Neural crest cell (in vitro differentiated cells): ENCODE measurements around the gene TPP2. TPM values are rescaled to one million over a fixed set of nuclear protein-coding genes. Genes with fewer than 3 reads are reported as not detected.

Source experiments
- DNase-seq: peaks from one replicate; pipeline ENCODE4 v3.0.0; 2021; ENCODE audit warnings: low read depth, mixed read lengths, low spot score
- H3K27ac Mint-ChIP-seq: one replicate; pipeline ENCODE4 v1.8.0; 2021; ENCODE audit warnings: mild to moderate bottlenecking, mixed read lengths; ENCODE audit not compliant: unreplicated experiment
- H3K27me3 Mint-ChIP-seq: 2 replicates; pipeline ENCODE4 v1.8.0; 2021; ENCODE audit warnings: low read depth, mild to moderate bottlenecking, mixed read lengths
- H3K36me3 Mint-ChIP-seq: 2 replicates; pipeline ENCODE4 v1.8.0; 2021; ENCODE audit warnings: low read depth, mild to moderate bottlenecking, mixed read lengths
- H3K4me1 Mint-ChIP-seq: 2 replicates; pipeline ENCODE4 v1.8.0; 2021; ENCODE audit warnings: mixed read lengths
- H3K4me3 Mint-ChIP-seq: one replicate; pipeline ENCODE4 v1.8.0; 2021; ENCODE audit warnings: mild to moderate bottlenecking, mixed read lengths
- H3K9me3 Mint-ChIP-seq: 2 replicates; pipeline ENCODE4 v1.8.0; 2021; ENCODE audit warnings: mixed read lengths
- CTCF ChIP-seq: fragments of 200-600 bp; sonication (generic); conservative IDR thresholded peaks from 2 replicates; pipeline ENCODE4 v1.5.0; 2021; ENCODE audit warnings: antibody characterized with exemption, mild to moderate bottlenecking
- total RNA-seq: library from RNA; stranded (reverse); gene quantifications from 2 replicates; pipeline ENCODE4 v1.2.1, GENCODE V29; 2021

TPP2 gene
- total RNA-seq, 1 donor from 2014 or later = 62.7 TPM

- Mint-ChIP-seq H3K4me3 (no peak overlapping the region), H3K4me1 (no peaks in the 10 kb centered on the region), H3K36me3 (no peaks in the 10 kb centered on the region), H3K9me3 (peaks cover 3% of the 10 kb centered on the region), H3K27me3 (peaks cover 2% of the 10 kb centered on the region), H3K27ac (no peak overlapping the region)
- no peak for TF ChIP-seq CTCF
- DNase-seq = no peak
Observed at GRCh38 chr13:102708991-102709390, 112.2 kb downstream of the TPP2 start.

GRCh38 chr13:102709536-102709935 lies 112.8 kb downstream of the TPP2 start:
- no peak overlapping the region for H3K4me3 Mint-ChIP-seq
- no peaks in the 10 kb centered on the region for H3K4me1 Mint-ChIP-seq
- H3K27ac Mint-ChIP-seq = no peak overlapping the region
- TF ChIP-seq CTCF = no peak
- no peaks in the 10 kb centered on the region for H3K36me3 Mint-ChIP-seq
- peaks cover 2% of the 10 kb centered on the region for H3K27me3 Mint-ChIP-seq
- peaks cover 3% of the 10 kb centered on the region for H3K9me3 Mint-ChIP-seq
- no peak for DNase-seq

- TF ChIP-seq CTCF = no peak
- Mint-ChIP-seq H3K4me3 (no peak overlapping the region), H3K4me1 (no peaks in the 10 kb centered on the region), H3K36me3 (no peaks in the 10 kb centered on the region), H3K27me3 (peaks cover 2% of the 10 kb centered on the region), H3K27ac (no peak overlapping the region), H3K9me3 (peaks cover 3% of the 10 kb centered on the region)
- no peak for DNase-seq
Observed at GRCh38 chr13:102710261-102710679, 113.5 kb downstream of the TPP2 start.

GRCh38 chr13:102715447-102715846 lies 118.7 kb downstream of the TPP2 start:
- no peak overlapping the region for H3K4me3 Mint-ChIP-seq
- H3K27ac Mint-ChIP-seq = no peak overlapping the region
- DNase-seq = no peak
- peaks cover 10% of the 10 kb centered on the region for H3K9me3 Mint-ChIP-seq
- TF ChIP-seq CTCF = no peak
- no peaks in the 10 kb centered on the region for H3K4me1 Mint-ChIP-seq
- H3K36me3 Mint-ChIP-seq = no peaks in the 10 kb centered on the region
- no peaks in the 10 kb centered on the region for H3K27me3 Mint-ChIP-seq

GRCh38 chr13:102718746-102719145 lies 122.0 kb downstream of the TPP2 start:
- Mint-ChIP-seq H3K4me1 (no peaks in the 10 kb centered on the region), H3K27me3 (peaks cover 6% of the 10 kb centered on the region), H3K36me3 (no peaks in the 10 kb centered on the region), H3K27ac (no peak overlapping the region), H3K9me3 (peaks cover 10% of the 10 kb centered on the region), H3K4me3 (no peak overlapping the region)
- no peak for DNase-seq
- TF ChIP-seq CTCF = no peak

- peaks cover 6% of the 10 kb centered on the region for H3K27me3 Mint-ChIP-seq
- peaks cover 7% of the 10 kb centered on the region for H3K9me3 Mint-ChIP-seq
- H3K27ac Mint-ChIP-seq = no peak overlapping the region
- H3K4me1 Mint-ChIP-seq = no peaks in the 10 kb centered on the region
- no peak overlapping the region for H3K4me3 Mint-ChIP-seq
- TF ChIP-seq CTCF = no peak
- H3K36me3 Mint-ChIP-seq = peaks cover 2% of the 10 kb centered on the region
- DNase-seq = no peak
Observed at GRCh38 chr13:102721800-102722231, 125.0 kb downstream of the TPP2 start.
